ENCODE measurements around the gene SFRP2. TPM values are rescaled to one million over a fixed set of nuclear protein-coding genes. Genes with fewer than 3 reads are reported as not detected.

Gene SFRP2
- total RNA-seq, 1 experiment from 2014 or later = not detected

- H3K79me2 ChIP-seq (ENCODE audit: low read depth) = no peaks in the 10 kb centered on the region
Measured at GRCh38 chr4:153755186-153755585, 33.7 kb downstream of the SFRP2 start.

GRCh38 chr4:153750197-153750817 lies 38.6 kb downstream of the SFRP2 start:
- ChIA-PET CTCF (no interaction called here), POLR2A (ENCODE audit: unreplicated experiment) (no interaction called here)
- Histone ChIP-seq H3K36me3 (ENCODE audit: low read depth) (no peaks in the 10 kb centered on the region), H3K9me2 (ENCODE audit: insufficient read depth) (no peaks in the 10 kb centered on the region), H3K79me2 (ENCODE audit: low read depth) (no peaks in the 10 kb centered on the region), H3K27ac (no peak overlapping the region), H2AFZ (no peak overlapping the region), H3K4me1 (replicated peaks; ENCODE audit: insufficient read depth) (no peaks in the 10 kb centered on the region), H3K4me3 (no peak overlapping the region), H4K20me1 (ENCODE audit: insufficient read depth) (no peaks in the 10 kb centered on the region), H3F3A (ENCODE audit: insufficient read depth, low read depth) (no peaks in the 10 kb centered on the region), H3K9me3 (ENCODE audit: insufficient read depth, low read depth) (no peaks in the 10 kb centered on the region), H3K4me2 (no peak overlapping the region), H3K27me3 (ENCODE audit: insufficient read depth, low read depth) (no peaks in the 10 kb centered on the region)
- peak; percentile 78 for TF ChIP-seq CTCF (conservative IDR thresholded peaks at IDR 0.05)
- no peak for TF ChIP-seq EZH2 (IDR thresholded peaks at IDR 0.05; ENCODE audit: low read depth)
- intact Hi-C loops (cut with micrococcal nuclease; ENCODE audit: unreplicated experiment) = loop anchor here (1.0 to 5.0 kb wide), 3 partner anchors 116 to 405 kb away; no protein-coding TSS in a partner anchor
- no TSS peak for BruUV-seq (replicated peaks)
- peak; percentile 49 to 53 for DNase-seq

More at GRCh38 chr4:153755186-153755585, 33.7 kb downstream of the SFRP2 start:
- ChIA-PET CTCF (no interaction called here), POLR2A (ENCODE audit: unreplicated experiment) (no interaction called here)
- H3K9me3 ChIP-seq (ENCODE audit: insufficient read depth, low read depth) = no peaks in the 10 kb centered on the region
- no peak overlapping the region for H2AFZ ChIP-seq
- no peaks in the 10 kb centered on the region for H3K36me3 ChIP-seq (ENCODE audit: low read depth)
- no TSS peak for BruUV-seq (replicated peaks)
- H3F3A ChIP-seq (ENCODE audit: insufficient read depth, low read depth) = no peaks in the 10 kb centered on the region
- H3K27ac ChIP-seq = no peak overlapping the region
- H3K9me2 ChIP-seq (ENCODE audit: insufficient read depth) = no peaks in the 10 kb centered on the region
- intact Hi-C loops (cut with micrococcal nuclease; ENCODE audit: unreplicated experiment) = no loop called here
- H3K4me1 ChIP-seq (replicated peaks; ENCODE audit: insufficient read depth) = no peaks in the 10 kb centered on the region
- TF ChIP-seq EZH2 (IDR thresholded peaks at IDR 0.05; ENCODE audit: low read depth) (no peak), CTCF (conservative IDR thresholded peaks at IDR 0.05) (no peak)
- no peaks in the 10 kb centered on the region for H3K27me3 ChIP-seq (ENCODE audit: insufficient read depth, low read depth)
- DNase-seq = no peak
- no peak overlapping the region for H3K4me3 ChIP-seq
- H4K20me1 ChIP-seq (ENCODE audit: insufficient read depth) = no peaks in the 10 kb centered on the region
- H3K4me2 ChIP-seq = no peak overlapping the region

- no peak overlapping the region for H3K4me2 ChIP-seq
- intact Hi-C loops (cut with micrococcal nuclease; ENCODE audit: unreplicated experiment) = no loop called here
- H3K36me3 ChIP-seq (ENCODE audit: low read depth) = no peaks in the 10 kb centered on the region
- peak; percentile 30 to 35 for DNase-seq
- no TSS peak for BruUV-seq (replicated peaks)
- H3K27me3 ChIP-seq (ENCODE audit: insufficient read depth, low read depth) = no peaks in the 10 kb centered on the region
- no peaks in the 10 kb centered on the region for H3F3A ChIP-seq (ENCODE audit: insufficient read depth, low read depth)
- H3K79me2 ChIP-seq (ENCODE audit: low read depth) = no peaks in the 10 kb centered on the region
- H4K20me1 ChIP-seq (ENCODE audit: insufficient read depth) = no peaks in the 10 kb centered on the region
- H3K9me3 ChIP-seq (ENCODE audit: insufficient read depth, low read depth) = no peaks in the 10 kb centered on the region
- no peaks in the 10 kb centered on the region for H3K4me1 ChIP-seq (replicated peaks; ENCODE audit: insufficient read depth)
- CTCF ChIA-PET = no interaction called here
- no peak overlapping the region for H3K27ac ChIP-seq
- H3K9me2 ChIP-seq (ENCODE audit: insufficient read depth) = no peaks in the 10 kb centered on the region
- TF ChIP-seq CTCF (conservative IDR thresholded peaks at IDR 0.05) (no peak), EZH2 (IDR thresholded peaks at IDR 0.05; ENCODE audit: low read depth) (no peak)
- no peak overlapping the region for H2AFZ ChIP-seq
- POLR2A ChIA-PET (ENCODE audit: unreplicated experiment) = no interaction called here
- H3K4me3 ChIP-seq = no peak overlapping the region
Measured at GRCh38 chr4:153748378-153748777, 40.5 kb downstream of the SFRP2 start.
